Activated CD8-positive, alpha-beta T cell treated with anti-CD3 and anti-CD28 coated beads for 36 hours (primary cell): ENCODE measurements around the gene SCG5. TPM values are rescaled to one million over a fixed set of nuclear protein-coding genes. Genes with fewer than 3 reads are reported as not detected.

Experiments
- ATAC-seq: fragments of 200-7000 bp; cut with Tn5 transposase; one replicate; pipeline ENCODE4 v1.10.0; 2021; ENCODE audit warnings: mild to moderate bottlenecking, moderate library complexity
- CTCF ChIA-PET: fragments of 350-600 bp; sonication (Branson Sonifier 250); formaldehyde crosslinking; loops from one replicate; lab custom pipeline; 2021; ENCODE audit warnings: antibody characterized with exemption; lab: Charles Lee
- POLR2A ChIA-PET: fragments of 350-600 bp; sonication (Branson Sonifier 250); formaldehyde crosslinking; loops from one replicate; lab custom pipeline; 2021; ENCODE audit warnings: antibody characterized with exemption; lab: Charles Lee
- DNase-seq: peaks from one replicate; pipeline ENCODE4 v3.0.0-alpha.2; 2020
- H3K27ac Mint-ChIP-seq: one replicate; pipeline ENCODE4 v1.8.0; 2021; ENCODE audit warnings: mild to moderate bottlenecking, mixed read lengths
- H3K27me3 Mint-ChIP-seq: one replicate; pipeline ENCODE4 v1.8.0; 2021; ENCODE audit warnings: mixed read lengths
- H3K36me3 Mint-ChIP-seq: one replicate; pipeline ENCODE4 v1.8.0; 2021; ENCODE audit warnings: low read depth, mixed read lengths
- H3K4me1 Mint-ChIP-seq: one replicate; pipeline ENCODE4 v1.8.0; 2021; ENCODE audit warnings: low read depth, mixed read lengths
- H3K4me3 Mint-ChIP-seq: one replicate; pipeline ENCODE4 v1.8.0; 2021; ENCODE audit warnings: mild to moderate bottlenecking, moderate library complexity, mixed read lengths
- H3K9me3 Mint-ChIP-seq: one replicate; pipeline ENCODE4 v1.8.0; 2021; ENCODE audit warnings: mixed read lengths
- intact Hi-C: fragments of 100-400 bp; cut with micrococcal nuclease; formaldehyde crosslinking; loops from one replicate; pipeline ENCODE4 v1.10.0; 2022
- total RNA-seq, 2 experiments: library from RNA; stranded (reverse); gene quantifications; one replicate each; pipeline ENCODE4 v1.2.3, GENCODE V29; 2021
- TF ChIP-seq, protein P1 (sequence below): fragments of 200-600 bp; IDR thresholded peaks from one replicate; pipeline ENCODE4 v1.8.0; 2022; ENCODE audit warnings: antibody characterized with exemption, mild to moderate bottlenecking

Gene SCG5
- total RNA-seq, 2 experiments from 2014 or later, result 1.2 to 1.6 TPM

DNA sequence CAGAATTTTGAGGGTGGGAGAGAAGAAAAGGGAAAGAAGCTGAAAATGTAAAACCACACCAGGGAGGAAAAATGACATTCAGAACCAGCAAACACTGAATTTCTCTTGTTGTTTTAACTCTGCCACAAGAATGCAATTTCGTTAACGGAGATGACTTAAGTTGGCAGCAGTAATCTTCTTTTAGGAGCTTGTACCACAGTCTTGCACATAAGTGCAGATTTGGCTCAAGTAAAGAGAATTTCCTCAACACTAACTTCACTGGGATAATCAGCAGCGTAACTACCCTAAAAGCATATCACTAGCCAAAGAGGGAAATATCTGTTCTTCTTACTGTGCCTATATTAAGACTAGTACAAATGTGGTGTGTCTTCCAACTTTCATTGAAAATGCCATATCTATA, 91.8 kb downstream of the SCG5 start:
- Mint-ChIP-seq H3K4me1 (no peaks in the 10 kb centered on the region), H3K9me3 (no peaks in the 10 kb centered on the region), H3K4me3 (no peak overlapping the region), H3K27me3 (peaks cover 44% of the 10 kb centered on the region), H3K27ac (no peak overlapping the region), H3K36me3 (no peaks in the 10 kb centered on the region)
- TF ChIP-seq, protein P1, sequence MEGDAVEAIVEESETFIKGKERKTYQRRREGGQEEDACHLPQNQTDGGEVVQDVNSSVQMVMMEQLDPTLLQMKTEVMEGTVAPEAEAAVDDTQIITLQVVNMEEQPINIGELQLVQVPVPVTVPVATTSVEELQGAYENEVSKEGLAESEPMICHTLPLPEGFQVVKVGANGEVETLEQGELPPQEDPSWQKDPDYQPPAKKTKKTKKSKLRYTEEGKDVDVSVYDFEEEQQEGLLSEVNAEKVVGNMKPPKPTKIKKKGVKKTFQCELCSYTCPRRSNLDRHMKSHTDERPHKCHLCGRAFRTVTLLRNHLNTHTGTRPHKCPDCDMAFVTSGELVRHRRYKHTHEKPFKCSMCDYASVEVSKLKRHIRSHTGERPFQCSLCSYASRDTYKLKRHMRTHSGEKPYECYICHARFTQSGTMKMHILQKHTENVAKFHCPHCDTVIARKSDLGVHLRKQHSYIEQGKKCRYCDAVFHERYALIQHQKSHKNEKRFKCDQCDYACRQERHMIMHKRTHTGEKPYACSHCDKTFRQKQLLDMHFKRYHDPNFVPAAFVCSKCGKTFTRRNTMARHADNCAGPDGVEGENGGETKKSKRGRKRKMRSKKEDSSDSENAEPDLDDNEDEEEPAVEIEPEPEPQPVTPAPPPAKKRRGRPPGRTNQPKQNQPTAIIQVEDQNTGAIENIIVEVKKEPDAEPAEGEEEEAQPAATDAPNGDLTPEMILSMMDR, result no peak
- ChIA-PET CTCF (no interaction called here), POLR2A (no interaction called here)
- no peak for ATAC-seq
- no peak for DNase-seq
- intact Hi-C loops, result no loop called here

- Mint-ChIP-seq H3K27me3 (peaks cover 32% of the 10 kb centered on the region), H3K36me3 (no peaks in the 10 kb centered on the region), H3K9me3 (no peaks in the 10 kb centered on the region), H3K4me3 (no peak overlapping the region), H3K27ac (no peak overlapping the region), H3K4me1 (no peaks in the 10 kb centered on the region)
- ChIA-PET POLR2A (no interaction called here), CTCF (interaction anchor here (1.0 kb wide), 1 partner anchor 108 kb away, joined by 3 read pairs; no protein-coding TSS in a partner anchor)
- TF ChIP-seq, protein P1, result no peak
- DNase-seq (no peak), ATAC-seq (no peak)
- intact Hi-C loops, result no loop called here
Observed at GRCh38 chr15:32735989-32736700, 94.6 kb downstream of the SCG5 start.

- DNase-seq (no peak), ATAC-seq (no peak)
- Mint-ChIP-seq H3K4me1 (no peaks in the 10 kb centered on the region), H3K9me3 (no peaks in the 10 kb centered on the region), H3K4me3 (no peak overlapping the region), H3K36me3 (no peaks in the 10 kb centered on the region), H3K27ac (no peak overlapping the region), H3K27me3 (peaks cover 28% of the 10 kb centered on the region)
- intact Hi-C loops, result no loop called here
- ChIA-PET CTCF (interaction anchor here (1.0 kb wide), 1 partner anchor 107 kb away, joined by 3 read pairs; no protein-coding TSS in a partner anchor), POLR2A (no interaction called here)
- TF ChIP-seq, protein P1, result no peak
Observed at GRCh38 chr15:32736701-32737061, 95.2 kb downstream of the SCG5 start.

GRCh38 chr15:32737304-32737703, 95.8 kb downstream of the SCG5 start:
- POLR2A ChIA-PET, result no interaction called here
- CTCF ChIA-PET, result no interaction called here
- no peak overlapping the region for H3K4me3 Mint-ChIP-seq
- no peak overlapping the region for H3K27ac Mint-ChIP-seq
- no peak for ATAC-seq
- intact Hi-C loops, result no loop called here
- peaks cover 26% of the 10 kb centered on the region for H3K27me3 Mint-ChIP-seq
- no peaks in the 10 kb centered on the region for H3K36me3 Mint-ChIP-seq
- H3K4me1 Mint-ChIP-seq, result no peaks in the 10 kb centered on the region
- DNase-seq, result no peak
- no peaks in the 10 kb centered on the region for H3K9me3 Mint-ChIP-seq
- TF ChIP-seq, protein P1, result no peak

- intact Hi-C loops, result no loop called here
- POLR2A ChIA-PET, result no interaction called here
- TF ChIP-seq, protein P1, result no peak
- Mint-ChIP-seq H3K36me3 (no peaks in the 10 kb centered on the region), H3K27ac (no peak overlapping the region), H3K4me1 (no peaks in the 10 kb centered on the region), H3K4me3 (no peak overlapping the region), H3K9me3 (no peaks in the 10 kb centered on the region), H3K27me3 (peaks cover 26% of the 10 kb centered on the region)
- no peak for ATAC-seq
- CTCF ChIA-PET, result no interaction called here
- no peak for DNase-seq
Observed at GRCh38 chr15:32738666-32739065, 97.2 kb downstream of the SCG5 start.
